Nephron (organoid): ENCODE results near the gene PCGF3.

ENCODE experiments used
- H3K27ac Mint-ChIP-seq, 3 experiments: 2 replicates each; pipeline ENCODE4 v1.8.0; 2020; ENCODE audit warnings: mixed read lengths in 3 of 3, mild to moderate bottlenecking in 2 of 3, moderate library complexity in 1 of 3
- H3K27me3 Mint-ChIP-seq: 2 replicates; pipeline ENCODE4 v1.8.0; 2021; ENCODE audit warnings: low read depth, mild to moderate bottlenecking, moderate library complexity, mixed read lengths
- H3K36me3 Mint-ChIP-seq: 2 replicates; pipeline ENCODE4 v1.8.0; 2020; ENCODE audit warnings: low read depth, mixed read lengths
- H3K4me1 Mint-ChIP-seq: 2 replicates; pipeline ENCODE4 v1.8.0; 2020; ENCODE audit warnings: mixed read lengths
- H3K4me3 Mint-ChIP-seq, 3 experiments: 2 replicates each; pipeline ENCODE4 v1.8.0; 2020; ENCODE audit warnings: mild to moderate bottlenecking in 3 of 3, mixed read lengths in 3 of 3, moderate library complexity in 2 of 3
- H3K9me3 Mint-ChIP-seq: 2 replicates; pipeline ENCODE4 v1.8.0; 2020; ENCODE audit warnings: mixed read lengths
- CTCF ChIP-seq, 3 experiments: fragments of 200-600 bp; sonication (generic); IDR thresholded peaks; one replicate each; pipeline ENCODE4 v1.5.0; 2021; ENCODE audit warnings: antibody characterized with exemption in 3 of 3; ENCODE audit not compliant: unreplicated experiment in 3 of 3

PCGF3 gene

GRCh38 chr4:784401-785331 lies 79.0 kb downstream of the PCGF3 start:
- Mint-ChIP-seq H3K27me3 (peaks cover 34% of the 10 kb centered on the region), H3K9me3 (no peaks in the 10 kb centered on the region), H3K4me1 (peaks cover 22% of the 10 kb centered on the region), H3K4me3 (peak overlapping the region; percentile 71 to 76 (median 73)), H3K36me3 (peaks cover 11% of the 10 kb centered on the region), H3K27ac (no peak overlapping the region)
- no peak for TF ChIP-seq CTCF (IDR thresholded peaks at IDR 0.05; ENCODE audit: unreplicated experiment in 3 of 3)

- H3K4me3 Mint-ChIP-seq: peak overlapping the region; percentile 71 to 80 (median 76)
- H3K27me3 Mint-ChIP-seq: peaks cover 36% of the 10 kb centered on the region
- H3K36me3 Mint-ChIP-seq: peaks cover 2% of the 10 kb centered on the region
- H3K27ac Mint-ChIP-seq: peak overlapping the region in 2 of 3 experiments; percentile 54 to 70
- TF ChIP-seq CTCF (IDR thresholded peaks at IDR 0.05; ENCODE audit: unreplicated experiment in 3 of 3): no peak
- H3K4me1 Mint-ChIP-seq: peaks cover 14% of the 10 kb centered on the region
- no peaks in the 10 kb centered on the region for H3K9me3 Mint-ChIP-seq
These were observed 79.9 kb downstream of the PCGF3 start for GRCh38 chr4:785332-786073.

GRCh38 chr4:786074-786741 lies 80.6 kb downstream of the PCGF3 start:
- peak overlapping the region in 1 of 3 experiments; percentile 54 for H3K27ac Mint-ChIP-seq
- peaks cover 12% of the 10 kb centered on the region for H3K4me1 Mint-ChIP-seq
- no peaks in the 10 kb centered on the region for H3K36me3 Mint-ChIP-seq
- TF ChIP-seq CTCF (IDR thresholded peaks at IDR 0.05; ENCODE audit: unreplicated experiment in 3 of 3): no peak
- no peaks in the 10 kb centered on the region for H3K9me3 Mint-ChIP-seq
- H3K27me3 Mint-ChIP-seq: peaks cover 41% of the 10 kb centered on the region
- no peak overlapping the region for H3K4me3 Mint-ChIP-seq

GRCh38 chr4:786861-787300 lies 81.2 kb downstream of the PCGF3 start:
- peak overlapping the region; percentile 55 to 80 (median 74) for H3K4me3 Mint-ChIP-seq
- H3K27me3 Mint-ChIP-seq: peaks cover 41% of the 10 kb centered on the region

GRCh38 chr4:787561-787981 lies 81.9 kb downstream of the PCGF3 start:
- peak overlapping the region in 2 of 3 experiments; percentile 1 to 68 for H3K27ac Mint-ChIP-seq
- TF ChIP-seq CTCF (IDR thresholded peaks at IDR 0.05; ENCODE audit: unreplicated experiment in 3 of 3): no peak
- peaks cover 7% of the 10 kb centered on the region for H3K4me1 Mint-ChIP-seq
- peak overlapping the region; percentile 55 to 80 (median 74) for H3K4me3 Mint-ChIP-seq
- H3K27me3 Mint-ChIP-seq: peaks cover 44% of the 10 kb centered on the region
- H3K9me3 Mint-ChIP-seq: no peaks in the 10 kb centered on the region
- H3K36me3 Mint-ChIP-seq: no peaks in the 10 kb centered on the region

More at GRCh38 chr4:786861-787300, 81.2 kb downstream of the PCGF3 start:
- Mint-ChIP-seq H3K4me1 (peaks cover 12% of the 10 kb centered on the region), H3K36me3 (no peaks in the 10 kb centered on the region), H3K9me3 (no peaks in the 10 kb centered on the region), H3K27ac (peak overlapping the region in 1 of 3 experiments; percentile 68)
- TF ChIP-seq CTCF (IDR thresholded peaks at IDR 0.05; ENCODE audit: unreplicated experiment in 3 of 3): no peak
